GM12891 (cell line): Measurements from ENCODE around the gene ZNF823.

Source experiments
- DNase-seq: peaks from one replicate; pipeline ENCODE4 v3.0.0; 2011; ENCODE audit warnings: low spot score; ENCODE audit not compliant: insufficient read length
- FAIRE-seq: peaks from 2 replicates; lab custom pipeline; 2011; peaks lifted over from hg19 to GRCh38; lab: Jason Lieb, UNC
- PAX5 ChIP-seq: IDR thresholded peaks from 2 replicates; pipeline ENCODE4 v1.6.1; 2011; ENCODE audit warnings: low read length, moderate library complexity, mild to moderate bottlenecking; ENCODE audit not compliant: insufficient read depth, severe bottlenecking
- POLR2A ChIP-seq: IDR thresholded peaks from 2 replicates; pipeline ENCODE4 v1.6.1; 2011; ENCODE audit warnings: low read depth, low read length, control low read depth
- POLR2AphosphoS5 ChIP-seq: IDR thresholded peaks from 2 replicates; pipeline ENCODE4 v1.6.1; 2011; ENCODE audit warnings: low read depth, low read length, control low read depth
- POU2F2 ChIP-seq: IDR thresholded peaks from 2 replicates; pipeline ENCODE4 v1.6.1; 2011; ENCODE audit warnings: low read depth, mild to moderate bottlenecking, control low read depth, low read length, moderate library complexity
- SPI1 ChIP-seq: IDR thresholded peaks from 2 replicates; pipeline ENCODE4 v1.6.1; 2011; ENCODE audit warnings: low read depth, low read length, control low read depth
- TAF1 ChIP-seq: IDR thresholded peaks from 2 replicates; pipeline ENCODE4 v1.6.1; 2011; ENCODE audit warnings: low read depth, low read length, control low read depth

The ZNF823 gene

GRCh38 chr19:11745869-11746268 lies 7.1 kb upstream of the ZNF823 start:
- FAIRE-seq (no peak), DNase-seq (no peak)
- TF ChIP-seq POLR2AphosphoS5 (no peak), TAF1 (no peak), POLR2A (no peak), POU2F2 (no peak), PAX5 (no peak), SPI1 (no peak)

- DNase-seq = peak; percentile 24
- no peak for TF ChIP-seq SPI1
- no peak for TF ChIP-seq PAX5
- TF ChIP-seq POLR2AphosphoS5 = no peak
- FAIRE-seq = peak; percentile 23
These were observed 591 bp downstream of the ZNF823 start for GRCh38 chr19:11737964-11738745.

GRCh38 chr19:11736696-11737095 lies 2.0 kb downstream of the ZNF823 start:
- DNase-seq (peak; percentile 22), FAIRE-seq (peak; percentile 23)
- TF ChIP-seq POU2F2 = no peak
- no peak for TF ChIP-seq TAF1
- no peak for TF ChIP-seq SPI1
- TF ChIP-seq POLR2AphosphoS5 = no peak
- no peak for TF ChIP-seq POLR2A
- TF ChIP-seq PAX5 = no peak

DNA sequence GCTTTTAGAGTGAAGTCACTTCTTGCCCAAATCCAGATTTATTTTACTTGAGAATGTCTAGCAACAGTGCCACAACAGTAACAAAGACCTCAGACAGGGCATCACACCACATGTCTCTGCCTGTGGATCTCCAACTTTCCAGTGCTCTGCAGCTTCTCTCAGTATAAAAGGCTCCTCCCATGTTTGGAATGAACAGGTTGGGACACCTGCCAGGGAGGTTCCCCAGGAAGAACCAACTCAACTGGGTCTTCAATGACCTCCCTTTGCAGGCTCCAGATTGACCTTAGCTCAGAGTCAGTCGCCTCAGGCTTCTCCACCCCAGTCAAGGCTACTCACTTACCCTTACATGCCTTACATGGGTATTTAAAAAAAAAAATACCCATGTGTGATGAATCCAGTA lies 3.4 kb downstream of the ZNF823 start:
- no peak for TF ChIP-seq TAF1
- no peak for TF ChIP-seq PAX5
- TF ChIP-seq POU2F2 = no peak
- no peak for TF ChIP-seq SPI1
- TF ChIP-seq POLR2AphosphoS5 = no peak
- no peak for TF ChIP-seq POLR2A
- DNase-seq (no peak), FAIRE-seq (no peak)

GRCh38 chr19:11729586-11729985 lies 9.2 kb downstream of the ZNF823 start:
- FAIRE-seq = no peak
- no peak for DNase-seq
- TF ChIP-seq SPI1 (no peak), POU2F2 (no peak), TAF1 (no peak), PAX5 (no peak), POLR2A (no peak), POLR2AphosphoS5 (no peak)

- FAIRE-seq (no peak), DNase-seq (no peak)
- TF ChIP-seq SPI1 (no peak), POU2F2 (no peak), TAF1 (no peak), PAX5 (no peak), POLR2AphosphoS5 (no peak), POLR2A (no peak)
These were observed 16.3 kb downstream of the ZNF823 start for GRCh38 chr19:11722414-11722813.

GRCh38 chr19:11721681-11722080 lies 17.1 kb downstream of the ZNF823 start:
- DNase-seq = no peak
- TF ChIP-seq PAX5 (no peak), POLR2A (no peak), POU2F2 (no peak), TAF1 (no peak)
- no peak for FAIRE-seq

DNA sequence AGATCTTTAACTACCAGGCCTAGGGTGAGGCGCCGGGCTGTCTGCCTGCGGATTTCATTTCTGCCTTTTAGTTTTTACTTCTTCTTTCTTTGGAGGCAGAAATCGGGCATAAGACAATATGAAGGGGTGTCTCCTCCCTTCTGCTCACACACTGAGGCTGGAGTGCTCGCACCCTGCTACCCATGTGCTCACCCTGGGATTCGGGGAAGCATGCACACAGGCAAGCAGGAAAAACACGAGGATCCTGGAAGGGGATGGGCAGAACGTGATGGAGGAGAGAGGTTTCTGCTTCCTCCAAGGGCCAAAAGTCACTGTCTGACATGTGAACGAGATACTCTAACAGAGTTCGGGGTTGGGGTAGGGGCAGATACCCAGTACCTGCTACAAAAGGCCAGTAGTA lies 28.4 kb downstream of the ZNF823 start:
- TF ChIP-seq SPI1 = no peak
- TF ChIP-seq POLR2AphosphoS5 = no peak
- TF ChIP-seq PAX5 = no peak
- no peak for TF ChIP-seq POU2F2
- no peak for TF ChIP-seq POLR2A
- no peak for TF ChIP-seq TAF1
- FAIRE-seq (no peak), DNase-seq (no peak)

GRCh38 chr19:11708457-11708856 lies 30.3 kb downstream of the ZNF823 start:
- no peak for TF ChIP-seq TAF1
- no peak for TF ChIP-seq POLR2AphosphoS5
- TF ChIP-seq PAX5 = no peak
- TF ChIP-seq SPI1 = no peak
- TF ChIP-seq POLR2A = no peak
- TF ChIP-seq POU2F2 = no peak
- FAIRE-seq = no peak
- DNase-seq = no peak

- DNase-seq (no peak), FAIRE-seq (no peak)
- no peak for TF ChIP-seq POLR2AphosphoS5
- no peak for TF ChIP-seq PAX5
- no peak for TF ChIP-seq POLR2A
- TF ChIP-seq TAF1 = no peak
- no peak for TF ChIP-seq POU2F2
- no peak for TF ChIP-seq SPI1
These were observed 33.3 kb downstream of the ZNF823 start for GRCh38 chr19:11705474-11705873.

- FAIRE-seq (no peak), DNase-seq (no peak)
- TF ChIP-seq POU2F2 = no peak
These were observed 34.1 kb downstream of the ZNF823 start for GRCh38 chr19:11704626-11705025.
